Erythroblast (primary cell): ENCODE results near the gene SOX21.

Experiments
- GATA1 ChIP-seq: IDR thresholded peaks from 2 replicates; pipeline ENCODE4 v1.6.1; 2011; ENCODE audit warnings: low read depth, mild to moderate bottlenecking, control low read depth, low read length, moderate library complexity
- POLR2A ChIP-seq: IDR thresholded peaks from 2 replicates; pipeline ENCODE4 v1.6.1; 2011; ENCODE audit warnings: mild to moderate bottlenecking, low read length

- TF ChIP-seq POLR2A (no peak), GATA1 (no peak)
Observed at GRCh38 chr13:94704377-94705080, 7.8 kb downstream of the SOX21 start.
